GM23338 (cell line): ENCODE data around the gene MRPL44. TPM values are rescaled to one million over a fixed set of nuclear protein-coding genes. Genes with fewer than 3 reads are reported as not detected.

ENCODE experiments used
- ATAC-seq: fragments of 200-7000 bp; cut with Tn5 transposase; 3 replicates; pipeline ENCODE4 v1.9.1; 2020
- DNase-seq: peaks from one replicate; pipeline ENCODE4 v3.0.0-alpha.2; 2015; ENCODE audit warnings: low spot score
- H2AFZ ChIP-seq: fragments of 200-600 bp; sonication (generic); 2 replicates; pipeline ENCODE4 v1.8.0; 2016; ENCODE audit warnings: antibody characterized with exemption, mild to moderate bottlenecking, moderate library complexity
- H3F3A ChIP-seq: fragments of 200-600 bp; sonication (generic); replicated peaks from 2 replicates; pipeline ENCODE4 v1.8.0; 2017; ENCODE audit warnings: antibody characterized with exemption, mixed run types, low read depth
- H3K27ac ChIP-seq: fragments of 200-600 bp; sonication (generic); 2 replicates; pipeline ENCODE4 v1.6.1; 2016; ENCODE audit warnings: low read depth
- H3K27me3 ChIP-seq: fragments of 200-600 bp; sonication (generic); 2 replicates; pipeline ENCODE4 v1.8.0; 2016; ENCODE audit warnings: mild to moderate bottlenecking, mixed run types, moderate library complexity; ENCODE audit not compliant: insufficient read depth
- H3K36me3 ChIP-seq: fragments of 200-600 bp; sonication (generic); 2 replicates; pipeline ENCODE4 v1.8.0; 2016; ENCODE audit warnings: mild to moderate bottlenecking; ENCODE audit not compliant: insufficient read depth
- H3K4me1 ChIP-seq: fragments of 200-600 bp; sonication (generic); 2 replicates; pipeline ENCODE4 v1.8.0; 2016; ENCODE audit warnings: mild to moderate bottlenecking, moderate library complexity; ENCODE audit not compliant: insufficient read depth
- H3K4me2 ChIP-seq: fragments of 200-600 bp; sonication (generic); 2 replicates; pipeline ENCODE4 v1.7.1; 2017; ENCODE audit warnings: mixed run types
- H3K4me3 ChIP-seq: fragments of 200-600 bp; sonication (generic); 2 replicates; pipeline ENCODE4 v1.6.1; 2016; ENCODE audit warnings: mixed run types
- H3K79me2 ChIP-seq: fragments of 200-600 bp; sonication (generic); replicated peaks from 2 replicates; pipeline ENCODE4 v1.8.0; 2017; ENCODE audit warnings: mild to moderate bottlenecking; ENCODE audit not compliant: insufficient read depth
- H3K9me2 ChIP-seq: fragments of 200-600 bp; sonication (generic); 2 replicates; pipeline ENCODE4 v1.8.0; 2017; ENCODE audit not compliant: insufficient read depth
- H4K20me1 ChIP-seq: fragments of 200-600 bp; sonication (generic); replicated peaks from 2 replicates; pipeline ENCODE4 v1.8.0; 2017; ENCODE audit warnings: mild to moderate bottlenecking; ENCODE audit not compliant: insufficient read depth
- H3K27ac Mint-ChIP-seq: 2 replicates; pipeline ENCODE4 v1.8.0; 2020; ENCODE audit warnings: inconsistent platforms, mild to moderate bottlenecking, moderate library complexity, mixed read lengths
- H3K27me3 Mint-ChIP-seq: 3 replicates; pipeline ENCODE4 v1.8.0; 2022; ENCODE audit warnings: low read depth, mild to moderate bottlenecking, moderate library complexity, mixed read lengths, inconsistent platforms; ENCODE audit not compliant: insufficient read depth, poor library complexity
- H3K36me3 Mint-ChIP-seq: 3 replicates; pipeline ENCODE4 v1.8.0; 2021; ENCODE audit warnings: low read depth, mild to moderate bottlenecking, inconsistent platforms, moderate library complexity, mixed read lengths
- H3K4me1 Mint-ChIP-seq: 3 replicates; pipeline ENCODE4 v1.8.0; 2020; ENCODE audit warnings: mild to moderate bottlenecking, inconsistent platforms, mixed read lengths
- H3K4me3 Mint-ChIP-seq: 3 replicates; pipeline ENCODE4 v1.8.0; 2021; ENCODE audit warnings: moderate library complexity, mild to moderate bottlenecking, inconsistent platforms, mixed read lengths
- H3K9me3 Mint-ChIP-seq: 3 replicates; pipeline ENCODE4 v1.8.0; 2020; ENCODE audit warnings: moderate library complexity, mild to moderate bottlenecking, inconsistent platforms, mixed read lengths
- CREB1 ChIP-seq: fragments of 250-450 bp; sonication (Bioruptor Pico); IDR thresholded peaks from 2 replicates; pipeline ENCODE4 v1.5.0; 2020; ENCODE audit warnings: low read depth, mild to moderate bottlenecking, moderate library complexity
- CTCF ChIP-seq, 2 experiments: fragments of 200-600 bp in 1 of 2; sonication (generic) in 1 of 2; conservative IDR thresholded peaks; 2 replicates each; pipeline versions ENCODE4 v1.5.1 to v1.6.1; 2016 to 2017; ENCODE audit warnings: antibody characterized with exemption in 2 of 2, low read depth in 2 of 2, mild to moderate bottlenecking in 2 of 2, moderate library complexity in 1 of 2
- ETS1 ChIP-seq: IDR thresholded peaks from 2 replicates; pipeline ENCODE4 v1.6.1; 2016; ENCODE audit warnings: antibody characterized with exemption
- EZH2 ChIP-seq: fragments of 200-600 bp; sonication (generic); IDR thresholded peaks from one replicate; pipeline ENCODE4 v1.8.0; 2017; ENCODE audit warnings: antibody characterized with exemption, mild to moderate bottlenecking, low read depth; ENCODE audit not compliant: unreplicated experiment
- JUNB ChIP-seq: IDR thresholded peaks from one replicate; pipeline ENCODE4 v1.6.1; 2016; ENCODE audit warnings: antibody characterized with exemption; ENCODE audit not compliant: unreplicated experiment
- POLR2AphosphoS5 ChIP-seq: IDR thresholded peaks from 2 replicates; pipeline ENCODE4 v1.6.1; 2016; ENCODE audit warnings: antibody characterized with exemption, low read depth
- REST ChIP-seq: IDR thresholded peaks from one replicate; pipeline ENCODE4 v1.6.1; 2018; ENCODE audit warnings: antibody characterized with exemption; ENCODE audit not compliant: unreplicated experiment
- STAT1 ChIP-seq: IDR thresholded peaks from one replicate; pipeline ENCODE4 v1.6.1; 2016; ENCODE audit warnings: antibody characterized with exemption; ENCODE audit not compliant: unreplicated experiment
- ZNF114 ChIP-seq: fragments of 250-450 bp; sonication (Bioruptor Pico); IDR thresholded peaks from 2 replicates; pipeline ENCODE4 v1.5.0; 2020; ENCODE audit warnings: mild to moderate bottlenecking, moderate library complexity
- ZNF331 ChIP-seq: fragments of 250-450 bp; sonication (Bioruptor Pico); IDR thresholded peaks from 2 replicates; pipeline ENCODE4 v1.5.0; 2020; ENCODE audit warnings: low read depth, mild to moderate bottlenecking, moderate library complexity
- ZNF462 ChIP-seq: fragments of 250-450 bp; sonication (Bioruptor Pico); IDR thresholded peaks from 2 replicates; pipeline ENCODE4 v1.5.0; 2020; ENCODE audit warnings: mild to moderate bottlenecking, moderate library complexity
- polyA plus RNA-seq: library from polyadenylated mRNA; unstranded; fragments of >200 nt; fragmentation: Nextera tagmentation; extraction: Ambion mirVana; gene quantifications from 2 replicates; pipeline ENCODE4 v1.2.1, GENCODE V29; 2016
- total RNA-seq: library from RNA; depleted of rRNA; stranded (reverse); fragments of >200 nt; shearing (Covaris generic); gene quantifications from 2 replicates; pipeline ENCODE4 v1.2.3, GENCODE V29; 2014

Gene MRPL44
- total and polyA plus RNA-seq, 2 experiments from 2014 or later, result 38.4 to 55.8 TPM

- DNase-seq (no peak), ATAC-seq (no peak)
- Histone ChIP-seq H3K9me2 (no peaks in the 10 kb centered on the region), H3K4me2 (no peak overlapping the region), H3F3A (no peaks in the 10 kb centered on the region), H3K4me1 (no peaks in the 10 kb centered on the region; the same call in 1 of the 2 replicates), H4K20me1 (no peaks in the 10 kb centered on the region), H2AFZ (no peak overlapping the region), H3K36me3 (peaks cover 3% of the 10 kb centered on the region; the same call in 1 of the 2 replicates), H3K27ac (no peak overlapping the region), H3K4me3 (no peak overlapping the region), H3K79me2 (no peaks in the 10 kb centered on the region), H3K27me3 (no peaks in the 10 kb centered on the region)
- peaks cover 3% of the 10 kb centered on the region for H3K27me3 Mint-ChIP-seq
- no peaks in the 10 kb centered on the region; the same call in 2 of the 3 replicates for H3K9me3 Mint-ChIP-seq
- no peak overlapping the region for H3K27ac Mint-ChIP-seq
- no peak overlapping the region for H3K4me3 Mint-ChIP-seq
- TF ChIP-seq ZNF114 (CRISPR knock-in tag) (no peak), JUNB (no peak), EZH2 (no peak), REST (no peak), ZNF331 (CRISPR knock-in tag) (no peak), ZNF462 (CRISPR knock-in tag) (no peak), CREB1 (CRISPR knock-in tag) (no peak), POLR2AphosphoS5 (no peak), ETS1 (no peak), STAT1 (no peak), CTCF (conservative IDR thresholded peaks at IDR 0.05; ENCODE audit: low read depth in 2 of 2) (no peak)
- peaks cover 3% of the 10 kb centered on the region for H3K4me1 Mint-ChIP-seq
- H3K36me3 Mint-ChIP-seq, result peaks cover 26% of the 10 kb centered on the region
These were observed 40.7 kb downstream of the MRPL44 start for GRCh38 chr2:223997938-223998337.
